ENCODE measurements around the gene ADAMTS17.
"Not testable (repeated sequence)": the region's sequence is repeated elsewhere in the genome, so short reads cannot be mapped to it uniquely, and the experiment has no call there.

The ADAMTS17 gene

DNA sequence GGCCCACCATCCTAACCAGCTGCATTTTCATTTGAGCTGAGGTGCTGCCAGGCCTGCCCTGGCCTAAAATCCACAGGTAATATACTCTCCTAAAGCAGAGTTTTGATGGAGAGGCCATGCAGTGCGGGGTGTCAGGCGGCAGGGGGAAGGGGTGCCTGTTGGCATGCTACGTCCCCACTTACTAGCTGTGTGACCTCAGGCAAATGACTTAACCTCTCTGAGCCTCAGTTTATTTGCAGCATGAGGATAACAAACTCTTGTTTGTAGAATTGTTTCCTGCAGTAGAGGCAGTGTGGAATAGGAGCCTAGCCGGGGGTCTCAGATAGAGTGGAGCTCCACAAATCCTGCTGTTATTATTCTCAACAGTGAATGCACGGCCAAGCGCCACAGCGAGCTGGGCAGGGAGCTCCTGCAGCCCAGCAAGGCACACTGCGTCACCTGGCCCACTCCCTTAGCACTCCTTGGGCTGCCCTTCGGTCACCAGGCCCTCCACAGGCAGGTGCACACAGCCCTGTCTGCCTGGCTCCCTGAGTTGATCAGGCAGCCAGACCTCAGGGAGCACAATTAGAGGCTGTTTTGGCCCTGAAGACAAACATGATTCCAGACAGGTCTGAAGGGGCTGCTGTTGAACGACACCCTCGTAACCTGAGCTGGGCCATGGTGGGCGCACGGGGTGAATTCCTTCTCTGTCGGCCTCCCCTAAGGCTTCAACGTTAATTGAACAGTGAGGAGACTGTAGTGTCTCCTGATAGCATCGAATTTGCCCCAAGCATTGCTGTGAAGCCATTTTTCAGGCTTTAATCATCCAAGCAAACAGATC, 359.7 kb downstream of the ADAMTS17 start:
- TF ChIP-seq, protein P1, sequence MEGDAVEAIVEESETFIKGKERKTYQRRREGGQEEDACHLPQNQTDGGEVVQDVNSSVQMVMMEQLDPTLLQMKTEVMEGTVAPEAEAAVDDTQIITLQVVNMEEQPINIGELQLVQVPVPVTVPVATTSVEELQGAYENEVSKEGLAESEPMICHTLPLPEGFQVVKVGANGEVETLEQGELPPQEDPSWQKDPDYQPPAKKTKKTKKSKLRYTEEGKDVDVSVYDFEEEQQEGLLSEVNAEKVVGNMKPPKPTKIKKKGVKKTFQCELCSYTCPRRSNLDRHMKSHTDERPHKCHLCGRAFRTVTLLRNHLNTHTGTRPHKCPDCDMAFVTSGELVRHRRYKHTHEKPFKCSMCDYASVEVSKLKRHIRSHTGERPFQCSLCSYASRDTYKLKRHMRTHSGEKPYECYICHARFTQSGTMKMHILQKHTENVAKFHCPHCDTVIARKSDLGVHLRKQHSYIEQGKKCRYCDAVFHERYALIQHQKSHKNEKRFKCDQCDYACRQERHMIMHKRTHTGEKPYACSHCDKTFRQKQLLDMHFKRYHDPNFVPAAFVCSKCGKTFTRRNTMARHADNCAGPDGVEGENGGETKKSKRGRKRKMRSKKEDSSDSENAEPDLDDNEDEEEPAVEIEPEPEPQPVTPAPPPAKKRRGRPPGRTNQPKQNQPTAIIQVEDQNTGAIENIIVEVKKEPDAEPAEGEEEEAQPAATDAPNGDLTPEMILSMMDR (IDR thresholded peaks at IDR 0.05; ENCODE audit: low read depth, low read length): no peak
- no peak for DNase-seq
- Histone ChIP-seq H3K36me3 (no peaks in the 10 kb centered on the region), H3K4me3 (ENCODE audit: low read depth, low read length) (no peak overlapping the region), H3K27ac (no peak overlapping the region), H3K9me3 (ENCODE audit: severe bottlenecking) (no peaks in the 10 kb centered on the region), H3K27me3 (ENCODE audit: insufficient read depth, low read depth, severe bottlenecking) (peaks cover 17% of the 10 kb centered on the region)

DNA sequence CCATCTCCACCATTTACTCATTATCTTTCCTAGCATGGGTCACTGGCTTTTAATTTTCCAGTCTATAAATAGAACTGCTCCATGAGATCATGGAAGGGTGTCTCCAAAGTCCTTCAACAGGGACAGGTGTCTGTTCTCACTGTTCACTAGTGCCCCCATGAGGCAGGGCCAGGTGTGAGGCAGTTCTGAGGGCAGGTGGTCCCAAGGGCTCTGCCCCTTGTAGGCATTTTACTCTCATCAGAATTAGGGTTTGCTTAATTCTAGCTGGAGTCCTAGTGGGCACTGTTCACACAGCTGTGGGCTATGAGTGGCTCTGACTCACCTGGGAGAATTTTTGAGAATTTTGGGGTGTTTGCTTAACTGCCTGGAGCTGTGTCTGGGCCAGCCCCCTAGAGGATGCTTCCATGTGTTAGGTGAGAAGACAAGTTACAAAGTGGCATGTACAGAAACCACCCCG, 360.6 kb downstream of the ADAMTS17 start:
- TF ChIP-seq, protein P1 (IDR thresholded peaks at IDR 0.05; ENCODE audit: low read depth, low read length): peak; percentile 20; the same call in 1 of the 2 replicates
- peak; percentile 24 for DNase-seq
- Histone ChIP-seq H3K36me3 (no peaks in the 10 kb centered on the region), H3K27ac (no peak overlapping the region), H3K4me3 (ENCODE audit: low read depth, low read length) (no peak overlapping the region), H3K9me3 (ENCODE audit: severe bottlenecking) (no peaks in the 10 kb centered on the region), H3K27me3 (ENCODE audit: insufficient read depth, low read depth, severe bottlenecking) (peaks cover 17% of the 10 kb centered on the region)

- H3K36me3 ChIP-seq: no peaks in the 10 kb centered on the region
- no peak for DNase-seq
- H3K9me3 ChIP-seq (ENCODE audit: severe bottlenecking): no peaks in the 10 kb centered on the region
- H3K4me3 ChIP-seq (ENCODE audit: low read depth, low read length): no peak overlapping the region
- H3K27ac ChIP-seq: no peak overlapping the region
- H3K27me3 ChIP-seq (ENCODE audit: insufficient read depth, low read depth, severe bottlenecking): peaks cover 17% of the 10 kb centered on the region
- TF ChIP-seq, protein P1 (IDR thresholded peaks at IDR 0.05; ENCODE audit: low read depth, low read length): no peak
These were observed 361.0 kb downstream of the ADAMTS17 start for GRCh38 chr15:99980752-99981151.

DNA sequence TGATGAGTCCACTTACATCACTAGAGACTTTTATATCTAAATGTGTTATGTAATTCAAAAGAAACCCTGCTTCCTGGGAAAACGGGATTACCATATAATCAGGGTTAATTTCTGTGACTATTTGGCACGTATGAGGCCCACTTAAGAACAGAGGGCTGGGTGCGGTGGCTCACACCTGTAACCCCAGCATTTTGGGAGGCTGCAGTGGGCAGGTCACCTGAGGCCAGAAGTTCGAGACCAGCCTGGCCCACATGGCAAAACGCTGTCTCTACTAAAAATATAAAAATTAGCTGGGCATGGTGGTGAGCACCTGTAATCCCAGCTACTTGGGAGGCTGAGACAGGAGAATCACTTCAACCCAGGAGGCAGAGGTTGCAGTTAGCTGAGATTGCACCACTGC, 361.9 kb downstream of the ADAMTS17 start:
- H3K4me3 ChIP-seq (ENCODE audit: low read depth, low read length); H3K27ac ChIP-seq; H3K36me3 ChIP-seq; DNase-seq; H3K9me3 ChIP-seq (ENCODE audit: severe bottlenecking): not testable (repeated sequence)
- H3K27me3 ChIP-seq (ENCODE audit: insufficient read depth, low read depth, severe bottlenecking): peaks cover 17% of the 10 kb centered on the region

DNA sequence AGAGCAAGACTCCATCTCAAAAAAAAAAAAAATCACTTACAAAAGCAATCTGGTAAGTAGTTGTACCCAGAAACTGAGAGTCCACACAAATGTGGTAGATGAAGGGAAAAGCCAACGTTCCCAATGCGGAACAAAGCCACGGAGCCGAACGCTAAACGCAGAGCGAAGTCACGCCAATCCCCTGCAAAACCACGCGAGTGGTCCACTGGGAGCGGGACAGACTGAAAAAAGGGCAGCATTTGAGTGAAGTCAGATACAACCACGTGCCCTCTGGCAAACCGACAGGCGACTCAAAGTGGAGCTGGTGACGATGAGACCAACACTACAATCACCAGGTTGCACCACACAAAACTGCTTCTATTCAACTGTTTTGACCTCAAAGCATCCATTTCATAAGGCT, 362.4 kb downstream of the ADAMTS17 start:
- Histone ChIP-seq H3K4me3 (ENCODE audit: low read depth, low read length) (no peak overlapping the region), H3K36me3 (no peaks in the 10 kb centered on the region), H3K27me3 (ENCODE audit: insufficient read depth, low read depth, severe bottlenecking) (peaks cover 17% of the 10 kb centered on the region), H3K9me3 (ENCODE audit: severe bottlenecking) (no peaks in the 10 kb centered on the region), H3K27ac (no peak overlapping the region)
- TF ChIP-seq, protein P1 (IDR thresholded peaks at IDR 0.05; ENCODE audit: low read depth, low read length): no peak
- DNase-seq: no peak

- Histone ChIP-seq H3K27me3 (ENCODE audit: insufficient read depth, low read depth, severe bottlenecking) (peaks cover 14% of the 10 kb centered on the region), H3K27ac (no peak overlapping the region), H3K9me3 (ENCODE audit: severe bottlenecking) (no peaks in the 10 kb centered on the region), H3K36me3 (no peaks in the 10 kb centered on the region), H3K4me3 (ENCODE audit: low read depth, low read length) (no peak overlapping the region)
- DNase-seq: no peak
- TF ChIP-seq, protein P1 (IDR thresholded peaks at IDR 0.05; ENCODE audit: low read depth, low read length): no peak
These were observed 363.3 kb downstream of the ADAMTS17 start for GRCh38 chr15:99978426-99978825.
